IPS-11a (cell line): Measurements from ENCODE around the gene RPL29.

ENCODE experiments used
- H3K4me3 ChIP-seq: one replicate; pipeline ENCODE4 v1.5.1; 2013; ENCODE audit warnings: low read depth, low read length, control low read depth

The RPL29 gene

GRCh38 chr3:51966486-51966885 is 29.2 kb downstream of the RPL29 start:
- H3K4me3 ChIP-seq = no peak overlapping the region

- H3K4me3 ChIP-seq = no peak overlapping the region
Observed at GRCh38 chr3:51966016-51966415, 29.7 kb downstream of the RPL29 start.

- no peak overlapping the region for H3K4me3 ChIP-seq
Observed at GRCh38 chr3:51964521-51964920, 31.2 kb downstream of the RPL29 start.

- H3K4me3 ChIP-seq = no peak overlapping the region
Observed at GRCh38 chr3:51963951-51964451, 31.7 kb downstream of the RPL29 start.

- no peak overlapping the region for H3K4me3 ChIP-seq
Observed at GRCh38 chr3:51962854-51963530, 32.7 kb downstream of the RPL29 start.

GRCh38 chr3:51961602-51962569 is 33.8 kb downstream of the RPL29 start:
- no peak overlapping the region for H3K4me3 ChIP-seq

GRCh38 chr3:51961011-51961410 is 34.7 kb downstream of the RPL29 start:
- no peak overlapping the region for H3K4me3 ChIP-seq

- H3K4me3 ChIP-seq = no peak overlapping the region
Observed at GRCh38 chr3:51960386-51960785, 35.3 kb downstream of the RPL29 start.

GRCh38 chr3:51959651-51960050 is 36.0 kb downstream of the RPL29 start:
- H3K4me3 ChIP-seq = no peak overlapping the region

GRCh38 chr3:51958603-51959521 is 36.8 kb downstream of the RPL29 start:
- H3K4me3 ChIP-seq = no peak overlapping the region

- H3K4me3 ChIP-seq = no peak overlapping the region
Observed at GRCh38 chr3:51957520-51958205, 38.0 kb downstream of the RPL29 start.

GRCh38 chr3:51955893-51956770 is 39.6 kb downstream of the RPL29 start:
- peak overlapping the region; percentile 27 for H3K4me3 ChIP-seq

GRCh38 chr3:51955175-51955892 is 40.4 kb downstream of the RPL29 start, which contains the start of gene GPR62:
TSS of gene GPR62 (plus strand) at chr3:51955381. CDS start at chr3:51955653, 272 bp downstream.
- H3K4me3 ChIP-seq = peak within 1 kb of the TSS; percentile 27

- H3K4me3 ChIP-seq = no peak overlapping the region
Observed at GRCh38 chr3:51954713-51955112, 41.0 kb downstream of the RPL29 start.

- no peak overlapping the region for H3K4me3 ChIP-seq
Observed at GRCh38 chr3:51954105-51954504, 41.6 kb downstream of the RPL29 start.

- H3K4me3 ChIP-seq = no peak overlapping the region
Observed at GRCh38 chr3:51953445-51953844, 42.2 kb downstream of the RPL29 start.

GRCh38 chr3:51950899-51951298 is 44.8 kb downstream of the RPL29 start:
- no peak overlapping the region for H3K4me3 ChIP-seq

- no peak overlapping the region for H3K4me3 ChIP-seq
Observed at GRCh38 chr3:51949121-51949520, 46.6 kb downstream of the RPL29 start.
